ENCODE results near the gene BTBD2. TPM values are rescaled to one million over a fixed set of nuclear protein-coding genes. Genes with fewer than 3 reads are reported as not detected.

The BTBD2 gene
- total and polyA plus RNA-seq, 10 of the 15 experiments (the other 5 are each of a cell fraction or from before 2014, with no cell fraction given): 0.13 to 66.2 (median 10.4) TPM

DNA sequence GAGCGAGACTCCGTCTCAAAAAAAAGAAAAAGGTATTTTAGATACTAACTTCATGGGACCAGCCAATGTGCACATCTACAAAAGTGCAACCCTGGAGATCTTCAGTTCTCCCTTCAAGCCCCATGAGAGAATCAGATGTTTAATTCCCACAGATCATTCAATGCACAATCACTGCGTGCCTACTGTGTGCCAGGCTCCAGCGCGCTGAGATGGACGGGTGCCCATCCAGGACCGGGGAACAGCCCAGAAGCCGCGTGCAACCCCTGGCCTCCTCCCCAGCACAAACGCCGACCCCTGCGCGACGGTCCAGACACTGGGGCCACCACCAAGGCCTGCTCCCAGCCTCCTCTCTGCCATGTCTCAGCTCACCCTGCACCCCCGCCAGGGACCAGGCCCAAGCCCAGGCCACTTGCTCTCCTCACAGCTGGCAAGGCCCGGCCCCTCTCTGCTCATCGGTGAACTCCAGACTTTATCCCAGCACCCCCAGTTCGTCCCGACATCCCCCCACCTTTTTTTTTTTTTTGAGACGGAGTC is 5.3 kb downstream of the BTBD2 start:
- ChIA-PET POLR2A (no interaction called here), RAD21 (ENCODE audit: unreplicated experiment) (no interaction called here), CTCF (no interaction called here), SMC1A (ENCODE audit: uncharacterized antibody, unreplicated experiment) (no interaction called here)
- intact Hi-C loops (cut with micrococcal nuclease; ENCODE audit: unreplicated experiment): no loop called here
- Histone ChIP-seq H3K4me2 (ENCODE audit: control insufficient read depth, insufficient read depth) (no peak overlapping the region), H3K9me3 (replicated peaks; ENCODE audit: control insufficient read depth, insufficient read depth, low read length) (no peaks in the 10 kb centered on the region), H4K20me1 (ENCODE audit: control insufficient read depth, insufficient read depth) (no peaks in the 10 kb centered on the region), H2AFZ (ENCODE audit: control insufficient read depth, low read depth, low read length) (no peak overlapping the region), H3K79me2 (ENCODE audit: control insufficient read depth, insufficient read depth, low read length) (peaks cover 11% of the 10 kb centered on the region), H3K9ac (ENCODE audit: control insufficient read depth, insufficient read depth, low read length) (no peak overlapping the region), H3K4me1 (ENCODE audit: control insufficient read depth, insufficient read depth, low read length) (no peaks in the 10 kb centered on the region), H3K36me3 (ENCODE audit: control insufficient read depth in 2 of 2, insufficient read depth in 2 of 2, low read length in 1 of 2) (no peaks in the 10 kb centered on the region), H3K27me3 (replicated peaks in 1 of 2; ENCODE audit: control insufficient read depth in 2 of 2, insufficient read depth in 2 of 2, low read length in 1 of 2) (no peaks in the 10 kb centered on the region), H3K4me3 (no peak overlapping the region), H3K27ac (ENCODE audit: control insufficient read depth, insufficient read depth) (no peak overlapping the region)
- no peak for FAIRE-seq
- no peak for DNase-seq (ENCODE audit: low read depth, low spot score)
- in situ Hi-C loops (cut with MboI): no loop called here
- ATAC-seq: no peak
- no peak for TF ChIP-seq POLR2AphosphoS2 (IDR thresholded peaks at IDR 0.05; ENCODE audit: low read depth, low read length)
- WGBS (ENCODE audit: insufficient coverage, insufficient replicate concordance, low lambda C conversion rate, missing lambda C conversion rate): 94% methylated on average over 20 of the region's 20 CpGs
- BruUV-seq (replicated peaks): no TSS peak

DNA sequence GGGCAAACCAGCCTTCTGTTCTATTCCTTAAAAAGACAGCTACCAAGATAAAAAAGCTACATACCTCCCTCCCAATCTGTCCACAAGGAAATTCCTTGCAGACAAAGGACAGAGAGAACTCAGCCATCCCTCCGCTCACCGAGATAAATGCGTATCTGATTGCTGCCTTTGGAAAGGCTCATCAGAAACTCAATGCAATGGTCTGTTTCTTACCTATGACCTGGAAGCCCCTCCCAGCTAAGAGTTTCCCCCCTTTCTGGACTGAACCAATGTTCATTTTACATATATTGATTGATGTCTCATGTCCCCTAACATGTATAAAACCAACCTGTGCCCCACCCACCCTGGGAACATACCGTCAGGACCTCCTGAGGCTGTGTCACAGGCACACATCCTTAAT is 11.6 kb downstream of the BTBD2 start:
- Histone ChIP-seq H3K36me3 (ENCODE audit: control insufficient read depth in 2 of 2, insufficient read depth in 2 of 2, low read length in 1 of 2) (no peaks in the 10 kb centered on the region), H2AFZ (ENCODE audit: control insufficient read depth, low read depth, low read length) (no peak overlapping the region), H3K4me1 (ENCODE audit: control insufficient read depth, insufficient read depth, low read length) (peaks cover 7% of the 10 kb centered on the region), H4K20me1 (ENCODE audit: control insufficient read depth, insufficient read depth) (no peaks in the 10 kb centered on the region), H3K27me3 (replicated peaks in 1 of 2; ENCODE audit: control insufficient read depth in 2 of 2, insufficient read depth in 2 of 2, low read length in 1 of 2) (no peaks in the 10 kb centered on the region), H3K4me3 (no peak overlapping the region), H3K4me2 (ENCODE audit: control insufficient read depth, insufficient read depth) (no peak overlapping the region), H3K79me2 (ENCODE audit: control insufficient read depth, insufficient read depth, low read length) (no peaks in the 10 kb centered on the region; the same call in 1 of the 2 replicates), H3K9ac (ENCODE audit: control insufficient read depth, insufficient read depth, low read length) (no peak overlapping the region), H3K9me3 (replicated peaks; ENCODE audit: control insufficient read depth, insufficient read depth, low read length) (no peaks in the 10 kb centered on the region; the same call in 2 of the 3 replicates), H3K27ac (ENCODE audit: control insufficient read depth, insufficient read depth) (no peak overlapping the region)
- SMC1A ChIA-PET (ENCODE audit: uncharacterized antibody, unreplicated experiment): no interaction called here
- WGBS (ENCODE audit: insufficient coverage, insufficient replicate concordance, low lambda C conversion rate, missing lambda C conversion rate): 98% methylated on average over 4 of the region's 4 CpGs
- ATAC-seq: no peak
- FAIRE-seq: no peak
- DNase-seq (ENCODE audit: low read depth, low spot score): no peak
- intact Hi-C loops (cut with micrococcal nuclease; ENCODE audit: unreplicated experiment): no loop called here
- POLR2A ChIA-PET: no interaction called here
- CTCF ChIA-PET: interaction anchor here (0.7 kb wide), 1 partner anchor 9 kb away, joined by 3 read pairs; no protein-coding TSS in a partner anchor
- in situ Hi-C loops (cut with MboI): no loop called here
- no TSS peak for BruUV-seq (replicated peaks)
- RAD21 ChIA-PET (ENCODE audit: unreplicated experiment): no interaction called here
- TF ChIP-seq IKZF1 (conservative IDR thresholded peaks at IDR 0.05) (no peak), SMAD1 (IDR thresholded peaks at IDR 0.05; ENCODE audit: low read depth, partially characterized antibody) (no peak), SMC3 (IDR thresholded peaks at IDR 0.05; ENCODE audit: borderline replicate concordance, low read length) (no peak), CHD4 (IDR thresholded peaks at IDR 0.05) (no peak), ZNF217 (IDR thresholded peaks at IDR 0.05) (no peak), CBX3 (IDR thresholded peaks at IDR 0.05; ENCODE audit: borderline replicate concordance, low read depth) (no peak), BCL11A (IDR thresholded peaks at IDR 0.05; ENCODE audit: low read depth, low read length) (no peak), POLR2AphosphoS5 (IDR thresholded peaks at IDR 0.05; ENCODE audit: low read length) (no peak), KLF5 (IDR thresholded peaks at IDR 0.05; ENCODE audit: partially characterized antibody) (no peak), ZNF622 (IDR thresholded peaks at IDR 0.05) (no peak), SPI1 (IDR thresholded peaks at IDR 0.05; ENCODE audit: borderline replicate concordance, insufficient read depth, low read depth, low read length) (no peak), SP1 (IDR thresholded peaks at IDR 0.05; ENCODE audit: low read depth, low read length) (no peak), GATAD2B (conservative IDR thresholded peaks at IDR 0.05; ENCODE audit: low read depth) (no peak), ATF7 (IDR thresholded peaks at IDR 0.05; ENCODE audit: low read depth) (no peak), RAD21 (IDR thresholded peaks at IDR 0.05; ENCODE audit: insufficient read depth, low read depth, low read length) (no peak), ZNF274 (IDR thresholded peaks at IDR 0.05; ENCODE audit: insufficient read depth, insufficient read length) (no peak), NFYB (IDR thresholded peaks at IDR 0.05; ENCODE audit: insufficient read depth, low read depth, low read length) (no peak)
- TF ChIP-seq, protein P1, sequence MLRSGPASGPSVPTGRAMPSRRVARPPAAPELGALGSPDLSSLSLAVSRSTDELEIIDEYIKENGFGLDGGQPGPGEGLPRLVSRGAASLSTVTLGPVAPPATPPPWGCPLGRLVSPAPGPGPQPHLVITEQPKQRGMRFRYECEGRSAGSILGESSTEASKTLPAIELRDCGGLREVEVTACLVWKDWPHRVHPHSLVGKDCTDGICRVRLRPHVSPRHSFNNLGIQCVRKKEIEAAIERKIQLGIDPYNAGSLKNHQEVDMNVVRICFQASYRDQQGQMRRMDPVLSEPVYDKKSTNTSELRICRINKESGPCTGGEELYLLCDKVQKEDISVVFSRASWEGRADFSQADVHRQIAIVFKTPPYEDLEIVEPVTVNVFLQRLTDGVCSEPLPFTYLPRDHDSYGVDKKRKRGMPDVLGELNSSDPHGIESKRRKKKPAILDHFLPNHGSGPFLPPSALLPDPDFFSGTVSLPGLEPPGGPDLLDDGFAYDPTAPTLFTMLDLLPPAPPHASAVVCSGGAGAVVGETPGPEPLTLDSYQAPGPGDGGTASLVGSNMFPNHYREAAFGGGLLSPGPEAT (IDR thresholded peaks at IDR 0.05; ENCODE audit: low read depth): no peak
